Coronary artery (tissue), 2 donors: ENCODE data around the gene DYRK1A.

ENCODE experiments used
- DNase-seq: peaks from one replicate; pipeline ENCODE4 v3.0.0-alpha.2; 2017; ENCODE audit warnings: low spot score
- H3K27ac ChIP-seq, 2 donors: fragments of 200-600 bp; sonication (generic); one replicate each; pipeline ENCODE4 v1.5.1; 2016 to 2019
- H3K4me3 ChIP-seq: fragments of 200-600 bp; sonication (generic); 2 replicates; pipeline ENCODE4 v1.5.1; 2016; ENCODE audit warnings: mild to moderate bottlenecking, moderate library complexity
- CTCF ChIP-seq: fragments of 200-600 bp; sonication (generic); IDR thresholded peaks from one replicate; pipeline ENCODE4 v1.5.1; 2019; ENCODE audit warnings: antibody characterized with exemption

The DYRK1A gene

GRCh38 chr21:37384416-37384815 lies 17.8 kb downstream of the DYRK1A start:
- no peak for DNase-seq
- no peak for TF ChIP-seq CTCF
- Histone ChIP-seq H3K27ac (no peak overlapping the region), H3K4me3 (no peak overlapping the region)

- TF ChIP-seq CTCF: no peak
- H3K4me3 ChIP-seq: no peak overlapping the region
- no peak overlapping the region for H3K27ac ChIP-seq
- DNase-seq: no peak
Measured at GRCh38 chr21:37385179-37385765, 18.7 kb downstream of the DYRK1A start.

GRCh38 chr21:37386151-37386550 lies 19.6 kb downstream of the DYRK1A start:
- no peak overlapping the region for H3K27ac ChIP-seq
- H3K4me3 ChIP-seq: no peak overlapping the region
- TF ChIP-seq CTCF: no peak
- no peak for DNase-seq

- H3K27ac ChIP-seq: no peak overlapping the region
- DNase-seq: no peak
- TF ChIP-seq CTCF: no peak
- no peak overlapping the region for H3K4me3 ChIP-seq
Measured at GRCh38 chr21:37389456-37389855, 22.9 kb downstream of the DYRK1A start.

- no peak for TF ChIP-seq CTCF
- no peak for DNase-seq
- H3K27ac ChIP-seq: no peak overlapping the region
- H3K4me3 ChIP-seq: no peak overlapping the region
Measured at GRCh38 chr21:37391666-37392065, 25.1 kb downstream of the DYRK1A start.

- no peak for DNase-seq
- Histone ChIP-seq H3K27ac (no peak overlapping the region), H3K4me3 (no peak overlapping the region)
- no peak for TF ChIP-seq CTCF
Measured at GRCh38 chr21:37392441-37392840, 25.9 kb downstream of the DYRK1A start.

- Histone ChIP-seq H3K4me3 (no peak overlapping the region), H3K27ac (no peak overlapping the region)
- TF ChIP-seq CTCF: no peak
- no peak for DNase-seq
Measured at GRCh38 chr21:37393030-37393429, 26.5 kb downstream of the DYRK1A start.
